ENCODE measurements around the gene CYP27B1.
"Not testable (repeated sequence)": the region's sequence is repeated elsewhere in the genome, so short reads cannot be mapped to it uniquely, and the experiment has no call there.

Gene CYP27B1

GRCh38 chr12:57718641-57719528 lies 48.0 kb downstream of the CYP27B1 start:
- Histone ChIP-seq H3K9me3 (ENCODE audit: control insufficient read depth in 2 of 2, low read length in 2 of 2) (no peaks in the 10 kb centered on the region), H3K27ac (ENCODE audit: low read length) (no peak overlapping the region), H3K27me3 (ENCODE audit: control insufficient read depth in 1 of 2, insufficient read depth in 2 of 2, low read length in 2 of 2) (no peaks in the 10 kb centered on the region), H3K36me3 (ENCODE audit: control insufficient read depth in 2 of 2, insufficient read depth in 2 of 2, low read length in 2 of 2) (peaks cover 52 to 54% of the 10 kb centered on the region in 2 donors), H3K9ac (ENCODE audit: low read length in 2 of 2) (no peak overlapping the region), H3K4me1 (ENCODE audit: control insufficient read depth, insufficient read depth, low read length) (no peaks in the 10 kb centered on the region), H3K4me3 (ENCODE audit: low read length in 2 of 2) (no peak overlapping the region)

GRCh38 chr12:57717846-57718640 lies 48.8 kb downstream of the CYP27B1 start:
- Histone ChIP-seq H3K9me3 (ENCODE audit: control insufficient read depth in 2 of 2, low read length in 2 of 2) (no peaks in the 10 kb centered on the region), H3K4me1 (ENCODE audit: control insufficient read depth, insufficient read depth, low read length) (no peaks in the 10 kb centered on the region), H3K4me3 (ENCODE audit: low read length in 2 of 2) (no peak overlapping the region), H3K9ac (ENCODE audit: low read length in 2 of 2) (no peak overlapping the region), H3K27me3 (ENCODE audit: control insufficient read depth in 1 of 2, insufficient read depth in 2 of 2, low read length in 2 of 2) (no peaks in the 10 kb centered on the region), H3K27ac (ENCODE audit: low read length) (no peak overlapping the region), H3K36me3 (ENCODE audit: control insufficient read depth in 2 of 2, insufficient read depth in 2 of 2, low read length in 2 of 2) (peaks cover 54% of the 10 kb centered on the region in 2 donors)

- H3K36me3 ChIP-seq (ENCODE audit: control insufficient read depth in 2 of 2, insufficient read depth in 2 of 2, low read length in 2 of 2): peaks cover 54% of the 10 kb centered on the region in 2 donors
- H3K9me3 ChIP-seq (ENCODE audit: control insufficient read depth in 2 of 2, low read length in 2 of 2): no peaks in the 10 kb centered on the region
- no peak overlapping the region for H3K4me3 ChIP-seq (ENCODE audit: low read length in 2 of 2)
- no peaks in the 10 kb centered on the region for H3K4me1 ChIP-seq (ENCODE audit: control insufficient read depth, insufficient read depth, low read length)
- H3K9ac ChIP-seq (ENCODE audit: low read length in 2 of 2): no peak overlapping the region
- no peak overlapping the region for H3K27ac ChIP-seq (ENCODE audit: low read length)
- H3K27me3 ChIP-seq (ENCODE audit: control insufficient read depth in 1 of 2, insufficient read depth in 2 of 2, low read length in 2 of 2): no peaks in the 10 kb centered on the region
These were observed 49.7 kb downstream of the CYP27B1 start for GRCh38 chr12:57717131-57717530.

- H3K36me3 ChIP-seq (ENCODE audit: control insufficient read depth in 2 of 2, insufficient read depth in 2 of 2, low read length in 2 of 2): peaks cover 52 to 54% of the 10 kb centered on the region in 2 donors
- H3K27ac ChIP-seq (ENCODE audit: low read length): no peak overlapping the region
- no peak overlapping the region for H3K9ac ChIP-seq (ENCODE audit: low read length in 2 of 2)
- H3K4me1 ChIP-seq (ENCODE audit: control insufficient read depth, insufficient read depth, low read length): no peaks in the 10 kb centered on the region
- H3K27me3 ChIP-seq (ENCODE audit: control insufficient read depth in 1 of 2, insufficient read depth in 2 of 2, low read length in 2 of 2): no peaks in the 10 kb centered on the region
- H3K9me3 ChIP-seq (ENCODE audit: control insufficient read depth in 2 of 2, low read length in 2 of 2): no peaks in the 10 kb centered on the region
- no peak overlapping the region for H3K4me3 ChIP-seq (ENCODE audit: low read length in 2 of 2)
These were observed 50.6 kb downstream of the CYP27B1 start for GRCh38 chr12:57716305-57716704.

GRCh38 chr12:57715786-57716185 lies 51.1 kb downstream of the CYP27B1 start:
- H3K27me3 ChIP-seq (ENCODE audit: control insufficient read depth in 1 of 2, insufficient read depth in 2 of 2, low read length in 2 of 2): no peaks in the 10 kb centered on the region
- no peak overlapping the region for H3K4me3 ChIP-seq (ENCODE audit: low read length in 2 of 2)
- H3K9ac ChIP-seq (ENCODE audit: low read length in 2 of 2): no peak overlapping the region
- peaks cover 46 to 54% of the 10 kb centered on the region in 2 donors for H3K36me3 ChIP-seq (ENCODE audit: control insufficient read depth in 2 of 2, insufficient read depth in 2 of 2, low read length in 2 of 2)
- H3K9me3 ChIP-seq (ENCODE audit: control insufficient read depth in 2 of 2, low read length in 2 of 2): no peaks in the 10 kb centered on the region
- H3K27ac ChIP-seq (ENCODE audit: low read length): no peak overlapping the region
- no peaks in the 10 kb centered on the region for H3K4me1 ChIP-seq (ENCODE audit: control insufficient read depth, insufficient read depth, low read length)

- peaks cover 41 to 51% of the 10 kb centered on the region in 2 donors for H3K36me3 ChIP-seq (ENCODE audit: control insufficient read depth in 2 of 2, insufficient read depth in 2 of 2, low read length in 2 of 2)
- H3K4me1 ChIP-seq (ENCODE audit: control insufficient read depth, insufficient read depth, low read length); H3K4me3 ChIP-seq (ENCODE audit: low read length in 2 of 2); H3K27ac ChIP-seq (ENCODE audit: low read length); H3K9me3 ChIP-seq (ENCODE audit: control insufficient read depth in 2 of 2, low read length in 2 of 2); H3K27me3 ChIP-seq (ENCODE audit: control insufficient read depth in 1 of 2, insufficient read depth in 2 of 2, low read length in 2 of 2); H3K9ac ChIP-seq (ENCODE audit: low read length in 2 of 2): not testable (repeated sequence)
These were observed 51.7 kb downstream of the CYP27B1 start for GRCh38 chr12:57715036-57715748.

GRCh38 chr12:57713209-57713608 lies 53.7 kb downstream of the CYP27B1 start:
- peaks cover 25 to 35% of the 10 kb centered on the region in 2 donors for H3K36me3 ChIP-seq (ENCODE audit: control insufficient read depth in 2 of 2, insufficient read depth in 2 of 2, low read length in 2 of 2)

GRCh38 chr12:57712701-57713100 lies 54.2 kb downstream of the CYP27B1 start:
- no peak overlapping the region for H3K4me3 ChIP-seq (ENCODE audit: low read length in 2 of 2)
- peaks cover 20 to 31% of the 10 kb centered on the region in 2 donors for H3K36me3 ChIP-seq (ENCODE audit: control insufficient read depth in 2 of 2, insufficient read depth in 2 of 2, low read length in 2 of 2)
- H3K27ac ChIP-seq (ENCODE audit: low read length): no peak overlapping the region
- H3K4me1 ChIP-seq (ENCODE audit: control insufficient read depth, insufficient read depth, low read length): no peaks in the 10 kb centered on the region
- H3K9me3 ChIP-seq (ENCODE audit: control insufficient read depth in 2 of 2, low read length in 2 of 2): no peaks in the 10 kb centered on the region
- no peak overlapping the region for H3K9ac ChIP-seq (ENCODE audit: low read length in 2 of 2)
- H3K27me3 ChIP-seq (ENCODE audit: control insufficient read depth in 1 of 2, insufficient read depth in 2 of 2, low read length in 2 of 2): no peaks in the 10 kb centered on the region

More at GRCh38 chr12:57713209-57713608, 53.7 kb downstream of the CYP27B1 start:
- no peak overlapping the region for H3K9ac ChIP-seq (ENCODE audit: low read length in 2 of 2)
- H3K27me3 ChIP-seq (ENCODE audit: control insufficient read depth in 1 of 2, insufficient read depth in 2 of 2, low read length in 2 of 2): no peaks in the 10 kb centered on the region
- no peaks in the 10 kb centered on the region for H3K9me3 ChIP-seq (ENCODE audit: control insufficient read depth in 2 of 2, low read length in 2 of 2)
- H3K4me1 ChIP-seq (ENCODE audit: control insufficient read depth, insufficient read depth, low read length): no peaks in the 10 kb centered on the region
- H3K4me3 ChIP-seq (ENCODE audit: low read length in 2 of 2): no peak overlapping the region
- no peak overlapping the region for H3K27ac ChIP-seq (ENCODE audit: low read length)
